ENCODE results near the gene SLITRK5.

SLITRK5 gene

DNA sequence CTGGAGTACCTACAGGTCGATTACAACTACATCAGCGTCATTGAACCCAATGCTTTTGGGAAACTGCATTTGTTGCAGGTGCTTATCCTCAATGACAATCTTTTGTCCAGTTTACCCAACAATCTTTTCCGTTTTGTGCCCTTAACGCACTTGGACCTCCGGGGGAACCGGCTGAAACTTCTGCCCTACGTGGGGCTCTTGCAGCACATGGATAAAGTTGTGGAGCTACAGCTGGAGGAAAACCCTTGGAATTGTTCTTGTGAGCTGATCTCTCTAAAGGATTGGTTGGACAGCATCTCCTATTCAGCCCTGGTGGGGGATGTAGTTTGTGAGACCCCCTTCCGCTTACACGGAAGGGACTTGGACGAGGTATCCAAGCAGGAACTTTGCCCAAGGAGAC lies 4.7 kb downstream of the SLITRK5 start:
- H3K36me3 ChIP-seq (ENCODE audit: low read length): no peaks in the 10 kb centered on the region

GRCh38 chr13:87676254-87677042 lies 5.3 kb downstream of the SLITRK5 start:
- no peak overlapping the region for H3K9ac ChIP-seq (ENCODE audit: low read length)
- H3K4me2 ChIP-seq (ENCODE audit: low read depth, low read length, poor library complexity, severe bottlenecking): no peak overlapping the region
- H3K4me3 ChIP-seq (ENCODE audit: insufficient read depth, low read length, poor library complexity, severe bottlenecking): no peak overlapping the region

More for the DNA sequence above, 4.7 kb downstream of the SLITRK5 start:
- Histone ChIP-seq H3K4me2 (ENCODE audit: low read depth, low read length, poor library complexity, severe bottlenecking) (no peak overlapping the region), H3F3A (ENCODE audit: insufficient read depth) (no peaks in the 10 kb centered on the region), H3K79me2 (ENCODE audit: insufficient read depth, low read length) (no peaks in the 10 kb centered on the region), H3K4me3 (ENCODE audit: insufficient read depth, low read length, poor library complexity, severe bottlenecking) (no peak overlapping the region), H2AFZ (ENCODE audit: low read depth, low read length, severe bottlenecking) (no peak overlapping the region), H3K9me3 (ENCODE audit: insufficient read depth, low read length) (no peaks in the 10 kb centered on the region), H3K27ac (ENCODE audit: low read depth, low read length) (no peak overlapping the region), H3K27me3 (ENCODE audit: low read length) (no peaks in the 10 kb centered on the region), H3K9ac (ENCODE audit: low read length) (no peak overlapping the region), H4K20me1 (ENCODE audit: low read depth, low read length) (no peaks in the 10 kb centered on the region), H3K9me2 (replicated peaks; ENCODE audit: insufficient read depth, low read length) (no peaks in the 10 kb centered on the region)
- TF ChIP-seq EZH2phosphoT487 (conservative IDR thresholded peaks at IDR 0.05; ENCODE audit: low read length): no peak
- TF ChIP-seq, protein P1, sequence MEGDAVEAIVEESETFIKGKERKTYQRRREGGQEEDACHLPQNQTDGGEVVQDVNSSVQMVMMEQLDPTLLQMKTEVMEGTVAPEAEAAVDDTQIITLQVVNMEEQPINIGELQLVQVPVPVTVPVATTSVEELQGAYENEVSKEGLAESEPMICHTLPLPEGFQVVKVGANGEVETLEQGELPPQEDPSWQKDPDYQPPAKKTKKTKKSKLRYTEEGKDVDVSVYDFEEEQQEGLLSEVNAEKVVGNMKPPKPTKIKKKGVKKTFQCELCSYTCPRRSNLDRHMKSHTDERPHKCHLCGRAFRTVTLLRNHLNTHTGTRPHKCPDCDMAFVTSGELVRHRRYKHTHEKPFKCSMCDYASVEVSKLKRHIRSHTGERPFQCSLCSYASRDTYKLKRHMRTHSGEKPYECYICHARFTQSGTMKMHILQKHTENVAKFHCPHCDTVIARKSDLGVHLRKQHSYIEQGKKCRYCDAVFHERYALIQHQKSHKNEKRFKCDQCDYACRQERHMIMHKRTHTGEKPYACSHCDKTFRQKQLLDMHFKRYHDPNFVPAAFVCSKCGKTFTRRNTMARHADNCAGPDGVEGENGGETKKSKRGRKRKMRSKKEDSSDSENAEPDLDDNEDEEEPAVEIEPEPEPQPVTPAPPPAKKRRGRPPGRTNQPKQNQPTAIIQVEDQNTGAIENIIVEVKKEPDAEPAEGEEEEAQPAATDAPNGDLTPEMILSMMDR (IDR thresholded peaks at IDR 0.05; ENCODE audit: insufficient read depth, low read length, poor library complexity, severe bottlenecking): no peak

DNA sequence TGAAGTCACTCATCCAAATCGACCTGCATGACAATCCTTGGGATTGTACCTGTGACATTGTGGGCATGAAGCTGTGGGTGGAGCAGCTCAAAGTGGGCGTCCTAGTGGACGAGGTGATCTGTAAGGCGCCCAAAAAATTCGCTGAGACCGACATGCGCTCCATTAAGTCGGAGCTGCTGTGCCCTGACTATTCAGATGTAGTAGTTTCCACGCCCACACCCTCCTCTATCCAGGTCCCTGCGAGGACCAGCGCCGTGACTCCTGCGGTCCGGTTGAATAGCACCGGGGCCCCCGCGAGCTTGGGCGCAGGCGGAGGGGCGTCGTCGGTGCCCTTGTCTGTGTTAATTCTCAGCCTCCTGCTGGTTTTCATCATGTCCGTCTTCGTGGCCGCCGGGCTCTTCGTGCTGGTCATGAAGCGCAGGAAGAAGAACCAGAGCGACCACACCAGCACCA lies 5.9 kb downstream of the SLITRK5 start:
- Histone ChIP-seq H3K36me3 (ENCODE audit: low read length) (no peaks in the 10 kb centered on the region), H3K4me3 (ENCODE audit: insufficient read depth, low read length, poor library complexity, severe bottlenecking) (no peak overlapping the region), H3K79me2 (ENCODE audit: insufficient read depth, low read length) (no peaks in the 10 kb centered on the region), H3F3A (ENCODE audit: insufficient read depth) (no peaks in the 10 kb centered on the region), H3K27ac (ENCODE audit: low read depth, low read length) (no peak overlapping the region), H4K20me1 (ENCODE audit: low read depth, low read length) (no peaks in the 10 kb centered on the region), H3K9me2 (replicated peaks; ENCODE audit: insufficient read depth, low read length) (no peaks in the 10 kb centered on the region), H3K27me3 (ENCODE audit: low read length) (no peaks in the 10 kb centered on the region), H3K9me3 (ENCODE audit: insufficient read depth, low read length) (no peaks in the 10 kb centered on the region), H3K4me2 (ENCODE audit: low read depth, low read length, poor library complexity, severe bottlenecking) (no peak overlapping the region), H3K9ac (ENCODE audit: low read length) (no peak overlapping the region), H2AFZ (ENCODE audit: low read depth, low read length, severe bottlenecking) (no peak overlapping the region)
- TF ChIP-seq, protein P1 (IDR thresholded peaks at IDR 0.05; ENCODE audit: insufficient read depth, low read length, poor library complexity, severe bottlenecking): no peak
- TF ChIP-seq EZH2phosphoT487 (conservative IDR thresholded peaks at IDR 0.05; ENCODE audit: low read length): no peak

More at GRCh38 chr13:87676254-87677042, 5.3 kb downstream of the SLITRK5 start:
- Histone ChIP-seq H3F3A (ENCODE audit: insufficient read depth) (no peaks in the 10 kb centered on the region), H3K9me2 (replicated peaks; ENCODE audit: insufficient read depth, low read length) (no peaks in the 10 kb centered on the region), H3K27ac (ENCODE audit: low read depth, low read length) (no peak overlapping the region), H3K9me3 (ENCODE audit: insufficient read depth, low read length) (no peaks in the 10 kb centered on the region), H2AFZ (ENCODE audit: low read depth, low read length, severe bottlenecking) (no peak overlapping the region), H4K20me1 (ENCODE audit: low read depth, low read length) (no peaks in the 10 kb centered on the region), H3K79me2 (ENCODE audit: insufficient read depth, low read length) (no peaks in the 10 kb centered on the region), H3K27me3 (ENCODE audit: low read length) (no peaks in the 10 kb centered on the region), H3K36me3 (ENCODE audit: low read length) (no peaks in the 10 kb centered on the region)
- no peak for TF ChIP-seq EZH2phosphoT487 (conservative IDR thresholded peaks at IDR 0.05; ENCODE audit: low read length)
- TF ChIP-seq, protein P1 (IDR thresholded peaks at IDR 0.05; ENCODE audit: insufficient read depth, low read length, poor library complexity, severe bottlenecking): no peak

Data from SU-DHL-6 (cell line).